Embryonic facial prominence (tissue), 1 donor: ENCODE data around the gene KRT17.
"Not testable (repeated sequence)": the region's sequence is repeated elsewhere in the genome, so short reads cannot be mapped to it uniquely, and the experiment has no call there.

ENCODE experiments used
- DNase-seq: peaks from one replicate; pipeline ENCODE4 v3.0.0-alpha.2; 2016; ENCODE audit errors: extremely low spot score

KRT17 gene

GRCh38 chr17:41594363-41594915 is 29.9 kb downstream of the KRT17 start:
- DNase-seq, result no peak

- DNase-seq, result no peak
Measured at GRCh38 chr17:41593306-41593981, 30.9 kb downstream of the KRT17 start.

- no peak for DNase-seq
Measured at GRCh38 chr17:41592601-41593305, 31.6 kb downstream of the KRT17 start.

- no peak for DNase-seq
Measured at GRCh38 chr17:41589301-41589700, 35.1 kb downstream of the KRT17 start.

GRCh38 chr17:41588126-41588810 is 36.1 kb downstream of the KRT17 start:
- no peak for DNase-seq

GRCh38 chr17:41586863-41587495 is 37.4 kb downstream of the KRT17 start, which contains the start of gene KRT14:
Gene KRT14, minus strand, starts transcription at chr17:41586895. Its CDS starts 61 bp downstream, at chr17:41586834.
- DNase-seq, result no peak

- no peak for DNase-seq
Measured at GRCh38 chr17:41585301-41586056, 38.9 kb downstream of the KRT17 start.

GRCh38 chr17:41584331-41584927 is 39.9 kb downstream of the KRT17 start:
- DNase-seq, result not testable (repeated sequence)

- no peak for DNase-seq
Measured at GRCh38 chr17:41583137-41584127, 40.9 kb downstream of the KRT17 start.

GRCh38 chr17:41582061-41582968 is 42.1 kb downstream of the KRT17 start:
- not testable (repeated sequence) for DNase-seq

- DNase-seq, result no peak
Measured at GRCh38 chr17:41581366-41582060, 42.9 kb downstream of the KRT17 start.

GRCh38 chr17:41580687-41581365 is 43.5 kb downstream of the KRT17 start:
- DNase-seq, result no peak

- DNase-seq, result no peak
Measured at GRCh38 chr17:41580244-41580575, 44.2 kb downstream of the KRT17 start.

- DNase-seq, result no peak
Measured at GRCh38 chr17:41579484-41580243, 44.7 kb downstream of the KRT17 start.

- no peak for DNase-seq
Measured at GRCh38 chr17:41578971-41579370, 45.4 kb downstream of the KRT17 start.

GRCh38 chr17:41578538-41578937 is 45.8 kb downstream of the KRT17 start:
- DNase-seq, result no peak

GRCh38 chr17:41576740-41577139 is 47.6 kb downstream of the KRT17 start:
- DNase-seq, result not testable (repeated sequence)
